ENCODE data around the gene TFCP2L1.

GRCh38 chr2:121195036-121195435, 90.0 kb downstream of the TFCP2L1 start:
- TF ChIP-seq CTCF (IDR thresholded peaks at IDR 0.05; ENCODE audit: insufficient read depth, low read length, poor library complexity, severe bottlenecking), result no peak
- no peak for TF ChIP-seq EZH2phosphoT487 (conservative IDR thresholded peaks at IDR 0.05; ENCODE audit: low read length)
